Non-pigmented ciliary epithelial cell (primary cell): Measurements from ENCODE around the gene MAJIN.

Experiments used
- DNase-seq: peaks from one replicate; pipeline ENCODE4 v3.0.0-alpha.2; 2010; ENCODE audit warnings: low read depth

The MAJIN gene

DNA sequence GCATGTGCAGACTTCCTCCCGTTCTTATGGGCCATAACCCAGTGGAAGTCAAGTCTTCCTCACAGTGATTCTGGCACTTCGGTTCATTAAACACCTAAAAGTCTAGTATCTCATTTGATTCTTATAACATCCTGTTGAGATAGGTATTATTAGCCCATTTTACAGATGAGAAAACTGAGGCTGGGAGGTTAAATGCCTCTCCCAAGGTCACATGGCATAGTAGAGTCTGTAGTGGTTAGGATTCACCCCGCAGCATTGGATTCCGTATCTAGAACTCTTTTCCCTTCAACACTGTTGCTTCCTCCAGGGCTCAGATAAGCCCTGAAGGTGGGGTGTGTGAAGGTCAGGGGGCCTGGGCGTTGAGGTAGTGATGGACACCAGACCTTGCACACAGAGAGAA is 39.6 kb downstream of the MAJIN start:
- no peak for DNase-seq

DNA sequence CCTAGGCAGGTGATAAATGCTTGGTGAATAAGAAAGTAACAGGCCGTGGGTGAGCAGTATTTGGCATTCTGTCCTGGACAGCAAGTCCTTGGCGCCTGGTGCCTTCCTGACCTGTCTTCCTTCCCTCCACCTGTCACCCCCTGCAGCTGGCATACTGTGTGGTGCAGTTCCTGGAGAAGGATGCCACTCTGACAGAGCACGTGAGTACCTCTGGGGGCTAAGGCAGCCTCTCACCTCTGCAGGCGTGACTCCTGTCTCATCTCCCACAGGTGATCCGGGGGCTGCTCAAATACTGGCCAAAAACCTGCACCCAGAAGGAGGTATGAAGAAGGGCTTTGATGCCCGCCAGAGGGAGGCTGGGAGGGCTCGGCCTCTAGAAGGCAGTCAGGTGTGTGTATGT is 40.6 kb downstream of the MAJIN start:
- DNase-seq: no peak

DNA sequence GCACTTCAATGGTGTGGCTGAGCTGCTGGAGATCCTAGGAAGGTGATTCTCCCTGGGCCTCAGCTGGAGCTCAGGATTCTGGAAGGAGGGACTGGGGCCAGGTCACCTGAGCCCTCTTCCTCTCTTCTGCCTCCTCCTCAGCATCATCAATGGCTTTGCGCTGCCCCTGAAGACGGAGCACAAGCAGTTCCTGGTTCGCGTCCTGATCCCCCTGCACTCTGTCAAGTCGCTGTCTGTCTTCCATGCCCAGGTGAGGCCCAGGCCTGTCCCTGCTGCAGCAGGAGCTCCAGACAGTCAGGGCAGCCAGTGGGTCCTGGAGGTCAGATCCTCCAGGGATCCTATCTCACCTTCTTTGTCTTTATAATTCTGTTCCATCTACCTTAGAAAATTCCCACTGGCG is 41.6 kb downstream of the MAJIN start:
- no peak for DNase-seq

DNA sequence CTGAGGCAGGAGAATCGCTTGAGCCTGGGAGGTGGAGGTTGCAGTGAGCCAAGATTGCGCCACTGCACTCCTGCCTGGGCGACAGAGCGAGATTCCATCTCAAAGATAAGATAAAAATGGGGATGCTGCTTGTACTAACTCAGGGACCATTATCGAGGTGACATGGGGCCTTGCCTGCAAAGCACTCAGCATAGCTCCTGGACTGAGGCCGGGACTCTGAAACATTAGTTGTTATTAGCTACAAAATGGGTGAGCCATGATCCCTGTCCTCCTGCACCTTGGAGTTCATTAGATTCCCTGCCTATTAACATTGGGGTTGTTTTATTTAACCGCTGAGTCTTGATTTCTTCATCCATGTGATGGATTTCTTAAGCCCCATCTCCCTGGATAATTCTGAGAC is 42.3 kb downstream of the MAJIN start:
- DNase-seq: no peak

DNA sequence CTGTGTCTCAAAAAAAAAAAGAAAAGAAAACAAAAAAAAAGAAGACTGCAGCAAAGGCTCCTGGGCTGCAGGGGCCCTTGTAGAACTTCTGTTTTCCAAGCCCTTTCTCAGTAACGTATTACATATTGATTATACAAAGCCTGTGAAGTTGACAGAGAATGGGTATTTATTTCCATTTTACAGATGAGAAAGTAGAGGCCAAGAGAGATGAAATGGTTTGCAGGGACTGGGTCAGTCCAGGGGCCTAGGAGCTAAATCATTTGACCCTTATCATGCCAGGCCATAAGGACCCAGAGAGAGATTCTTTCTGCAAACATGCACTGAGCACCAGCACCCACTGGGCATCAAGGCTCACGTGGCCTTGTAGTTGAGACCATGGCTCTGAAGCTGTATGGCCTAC is 43.0 kb downstream of the MAJIN start:
- DNase-seq: no peak

DNA sequence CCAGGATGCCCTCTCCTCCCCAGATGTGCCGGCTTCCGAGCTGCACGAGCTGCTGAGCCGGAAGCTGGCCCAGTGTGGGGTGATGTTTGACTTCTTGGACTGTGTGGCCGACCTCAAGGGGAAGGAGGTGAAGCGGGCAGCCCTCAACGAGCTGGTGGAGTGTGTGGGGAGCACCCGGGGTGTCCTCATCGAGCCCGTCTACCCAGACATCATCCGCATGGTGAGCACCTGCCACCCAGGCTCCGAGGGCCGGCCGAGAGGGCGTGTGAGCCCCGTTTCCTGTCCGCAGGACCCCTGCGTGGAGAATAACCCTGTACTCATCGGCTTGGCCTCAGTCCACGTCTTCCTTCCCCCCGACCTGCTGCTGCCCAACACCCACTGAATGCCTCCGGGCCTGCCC is 45.2 kb downstream of the MAJIN start:
- no peak for DNase-seq

DNA sequence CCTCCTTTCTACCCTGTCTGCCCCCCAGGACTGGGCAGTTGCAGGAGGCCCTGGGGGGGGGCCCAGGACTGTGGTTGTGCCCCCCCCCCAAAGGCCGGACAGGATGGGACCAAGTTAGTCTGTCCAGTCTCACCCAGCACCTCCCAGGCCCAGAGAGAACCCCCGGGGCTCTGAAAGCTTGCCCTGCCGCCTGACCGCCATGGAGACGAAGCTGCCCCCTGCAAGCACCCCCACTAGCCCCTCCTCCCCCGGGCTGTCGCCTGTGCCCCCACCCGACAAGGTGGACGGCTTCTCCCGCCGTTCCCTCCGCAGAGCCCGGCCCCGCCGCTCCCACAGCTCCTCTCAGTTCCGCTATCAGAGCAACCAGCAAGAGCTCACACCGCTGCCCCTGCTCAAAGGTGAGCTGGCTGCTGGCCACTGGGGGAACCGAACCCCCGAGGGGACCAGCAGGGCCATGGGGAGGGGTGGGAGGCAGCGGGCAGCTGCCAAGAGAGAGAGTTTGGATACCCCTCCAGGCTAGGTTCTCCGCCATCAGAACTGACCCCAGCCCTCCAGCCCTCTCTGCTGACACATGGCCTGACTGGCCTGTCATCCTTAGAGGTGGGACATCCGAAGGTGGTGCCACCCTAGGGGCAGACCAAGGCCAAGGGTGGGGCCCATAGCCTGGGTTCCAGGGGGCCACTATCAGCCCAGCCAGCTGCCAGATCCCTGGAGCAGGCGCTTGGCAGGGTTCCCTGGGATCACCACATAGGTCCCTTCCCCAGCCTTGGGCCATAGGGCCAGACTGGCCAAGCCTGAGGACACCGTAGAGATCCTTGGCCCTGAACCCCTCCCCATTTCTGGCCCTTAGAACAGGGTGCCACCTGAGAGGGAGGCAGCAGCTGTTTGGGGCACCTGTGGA is 46.1 kb downstream of the MAJIN start:
- DNase-seq: no peak

DNA sequence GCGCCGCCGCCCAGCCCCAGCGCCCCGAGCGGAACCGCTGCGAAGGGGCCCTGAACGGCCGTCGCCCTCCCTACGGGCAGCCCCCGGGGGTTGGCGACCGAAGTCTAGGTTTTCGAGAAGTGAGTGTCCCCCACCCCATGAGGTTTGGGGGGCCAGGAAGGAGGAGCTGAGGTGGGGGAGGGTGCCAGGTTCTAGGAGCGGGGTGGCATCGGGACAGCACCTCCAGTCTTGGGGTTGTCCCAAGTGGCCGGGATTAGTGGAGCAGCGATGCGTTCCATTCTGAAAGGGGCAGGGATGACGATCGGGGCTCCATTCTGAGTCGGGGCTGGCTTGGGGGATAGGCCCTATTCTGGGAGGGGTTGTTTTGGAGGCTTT is 47.0 kb downstream of the MAJIN start:
- DNase-seq: no peak

DNA sequence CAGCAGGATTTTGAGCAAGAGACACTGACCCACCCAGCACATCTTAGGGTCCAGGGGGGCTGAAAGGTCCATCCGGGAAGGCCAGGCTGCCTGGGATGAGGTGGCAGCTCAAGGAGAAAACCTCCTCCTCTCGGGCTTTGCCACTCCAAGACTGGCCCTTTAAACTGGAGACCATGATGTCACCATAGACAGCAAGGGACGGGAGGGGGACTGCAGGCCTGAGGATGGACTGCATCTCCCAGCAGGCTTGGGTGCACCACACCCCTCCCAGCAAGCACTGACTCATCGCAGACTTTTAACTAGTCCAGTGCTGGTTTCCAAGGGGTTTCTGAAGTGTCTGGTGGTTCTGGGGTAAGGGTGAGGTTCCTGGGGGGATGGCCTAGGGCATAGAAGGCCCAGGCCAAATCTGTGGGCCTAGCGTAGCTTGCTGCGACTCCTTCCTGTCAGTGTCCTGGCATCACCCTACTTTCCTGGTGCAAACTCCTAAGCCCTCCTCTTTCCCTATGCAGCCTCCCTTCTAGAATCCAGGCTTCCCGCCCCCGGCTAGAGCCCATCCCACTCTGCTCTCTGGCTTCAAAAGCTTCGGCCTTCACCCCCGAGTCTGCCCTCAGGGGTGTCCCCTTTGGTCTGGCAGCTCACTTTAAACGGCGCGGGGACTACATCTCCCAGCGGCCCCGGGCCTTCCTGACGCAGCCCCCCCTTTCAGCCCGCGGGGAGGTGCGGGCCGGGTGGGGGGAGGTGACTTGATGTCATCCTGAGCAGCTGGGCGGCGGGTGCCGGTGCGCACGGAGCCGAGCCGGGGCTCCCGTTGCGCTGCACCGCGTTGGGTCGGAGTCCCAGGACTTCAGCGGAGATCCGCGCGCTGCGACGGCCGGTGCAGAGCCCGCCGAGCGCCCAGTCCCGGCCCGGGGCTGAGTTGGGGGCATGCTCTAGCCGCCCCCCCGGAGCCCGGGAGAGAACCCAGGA is 47.7 kb downstream of the MAJIN start, which contains the start of gene PPP2R5B:
TSS of gene PPP2R5B (plus strand) at position 746 of the 966 bp plus-strand sequence. CDS start 1,046 bp downstream, outside the sequence.
- DNase-seq: peak; percentile 79

DNA sequence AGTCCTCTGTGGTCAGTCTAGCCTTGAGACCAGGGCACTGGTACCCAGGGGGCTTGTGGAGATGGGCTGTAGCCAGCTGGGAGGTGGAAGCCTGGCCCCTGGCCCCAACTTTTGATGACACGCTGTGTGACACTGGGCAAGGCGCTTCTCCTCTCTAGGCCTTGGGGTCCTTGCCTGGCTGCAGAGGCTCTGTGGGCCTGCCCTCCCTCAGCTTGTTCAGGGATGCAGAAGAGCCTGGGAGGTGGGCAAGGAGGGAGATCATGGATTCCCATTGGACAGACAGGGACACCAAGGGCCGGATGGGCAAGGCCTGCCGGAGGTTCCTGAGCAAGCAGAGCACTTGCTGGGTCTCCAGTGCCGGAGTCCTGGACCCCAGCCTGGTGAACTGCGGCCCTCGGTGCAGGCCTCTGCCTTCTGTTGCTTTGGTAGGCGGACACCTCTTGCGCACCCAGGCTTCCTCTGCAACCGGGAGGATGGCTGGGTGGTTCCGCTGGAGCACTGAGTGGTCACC is 48.7 kb downstream of the MAJIN start:
- DNase-seq: no peak

DNA sequence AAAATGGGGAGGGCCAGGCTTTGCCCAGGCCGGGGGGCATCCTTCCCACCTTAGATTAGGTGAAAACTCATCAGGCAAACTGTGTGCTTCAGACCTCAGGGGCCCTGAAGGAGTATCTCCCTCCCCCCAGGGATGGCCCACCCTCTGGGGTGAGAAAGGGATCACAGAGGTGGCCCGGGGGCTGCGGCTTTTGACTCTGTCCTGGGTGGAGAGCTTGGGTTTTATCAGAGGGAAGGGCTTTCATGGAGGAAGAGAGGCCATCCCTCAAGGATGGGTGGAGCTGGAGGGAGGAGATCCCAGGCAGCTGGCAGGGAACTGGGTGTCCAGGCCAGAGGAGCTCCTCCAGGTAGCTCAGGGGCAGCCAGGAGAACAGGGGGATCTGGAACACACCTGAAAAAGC is 50.5 kb downstream of the MAJIN start:
- no peak for DNase-seq

DNA sequence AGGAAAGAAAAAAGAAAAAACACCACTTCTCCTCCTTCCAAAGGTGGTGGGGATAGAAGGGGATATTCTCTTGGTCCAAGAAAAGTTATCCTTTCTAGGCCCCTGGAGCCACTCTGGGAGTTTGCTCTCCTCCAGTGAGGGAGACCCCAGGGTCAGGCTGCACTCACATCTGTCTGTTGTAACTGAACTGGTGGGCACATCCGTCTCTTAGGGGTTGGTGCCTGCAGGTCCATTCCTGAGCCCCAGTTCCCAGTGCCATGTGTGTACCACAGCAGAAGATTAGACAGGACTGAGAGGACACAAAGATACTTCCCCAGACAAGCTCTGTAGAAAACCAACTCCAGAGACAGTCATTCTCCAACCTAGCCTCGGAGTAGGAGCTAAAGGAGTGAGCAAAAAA is 51.8 kb downstream of the MAJIN start:
- DNase-seq: no peak

DNA sequence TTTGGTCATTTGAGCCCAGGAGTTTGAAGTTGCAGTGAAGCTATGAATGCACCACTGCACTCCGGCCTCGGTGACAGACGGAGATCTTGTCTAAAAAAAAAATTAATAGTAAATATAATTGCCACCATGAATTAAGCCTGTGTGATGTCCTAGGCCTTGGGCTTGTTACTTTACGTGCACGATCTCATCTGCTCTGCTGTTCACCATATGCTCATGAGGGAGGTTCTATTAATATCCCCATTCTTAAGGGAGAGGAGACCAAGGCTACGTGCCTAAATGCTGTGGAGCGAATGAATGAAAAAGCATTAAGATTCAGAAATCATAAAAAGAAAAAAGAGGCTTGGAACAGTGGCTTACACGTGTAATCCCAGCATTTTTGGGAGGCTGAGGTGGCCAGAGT is 52.3 kb downstream of the MAJIN start:
- DNase-seq: no peak

DNA sequence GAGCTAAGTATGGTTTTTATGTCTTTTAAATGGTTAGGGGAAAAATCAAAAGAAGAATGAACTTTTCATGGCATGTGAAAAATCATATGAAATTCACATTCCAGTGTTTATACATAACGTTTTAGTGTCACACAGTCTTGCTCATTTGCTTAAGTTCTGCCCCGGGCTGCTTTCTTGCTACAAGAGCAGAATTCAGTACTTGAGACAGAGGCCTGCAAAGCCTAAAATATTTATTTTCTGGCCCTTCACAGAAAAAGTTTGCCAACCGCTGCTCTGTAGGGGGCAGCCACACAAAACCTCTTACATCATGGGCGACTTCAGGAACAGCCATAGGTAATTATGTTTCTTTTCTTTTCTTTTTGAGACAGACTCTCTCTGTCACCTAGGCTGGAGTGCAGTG is 53.9 kb downstream of the MAJIN start:
- no peak for DNase-seq

DNA sequence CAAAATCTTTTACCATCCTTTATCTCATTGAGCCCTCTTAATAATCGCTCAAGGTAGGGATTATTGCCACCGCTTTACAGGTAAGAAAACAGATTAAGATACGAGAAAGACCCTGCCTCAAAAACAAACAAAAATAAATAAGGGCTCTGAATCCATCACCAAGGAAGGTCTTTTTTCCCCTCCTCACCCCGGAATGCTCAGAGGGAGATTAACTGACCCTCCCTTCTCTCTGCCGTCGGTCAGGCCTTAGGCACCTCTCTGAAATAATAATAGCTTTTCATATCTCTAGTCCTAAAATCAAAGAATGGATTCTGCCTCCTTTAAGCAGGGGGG is 54.3 kb downstream of the MAJIN start:
- no peak for DNase-seq

DNA sequence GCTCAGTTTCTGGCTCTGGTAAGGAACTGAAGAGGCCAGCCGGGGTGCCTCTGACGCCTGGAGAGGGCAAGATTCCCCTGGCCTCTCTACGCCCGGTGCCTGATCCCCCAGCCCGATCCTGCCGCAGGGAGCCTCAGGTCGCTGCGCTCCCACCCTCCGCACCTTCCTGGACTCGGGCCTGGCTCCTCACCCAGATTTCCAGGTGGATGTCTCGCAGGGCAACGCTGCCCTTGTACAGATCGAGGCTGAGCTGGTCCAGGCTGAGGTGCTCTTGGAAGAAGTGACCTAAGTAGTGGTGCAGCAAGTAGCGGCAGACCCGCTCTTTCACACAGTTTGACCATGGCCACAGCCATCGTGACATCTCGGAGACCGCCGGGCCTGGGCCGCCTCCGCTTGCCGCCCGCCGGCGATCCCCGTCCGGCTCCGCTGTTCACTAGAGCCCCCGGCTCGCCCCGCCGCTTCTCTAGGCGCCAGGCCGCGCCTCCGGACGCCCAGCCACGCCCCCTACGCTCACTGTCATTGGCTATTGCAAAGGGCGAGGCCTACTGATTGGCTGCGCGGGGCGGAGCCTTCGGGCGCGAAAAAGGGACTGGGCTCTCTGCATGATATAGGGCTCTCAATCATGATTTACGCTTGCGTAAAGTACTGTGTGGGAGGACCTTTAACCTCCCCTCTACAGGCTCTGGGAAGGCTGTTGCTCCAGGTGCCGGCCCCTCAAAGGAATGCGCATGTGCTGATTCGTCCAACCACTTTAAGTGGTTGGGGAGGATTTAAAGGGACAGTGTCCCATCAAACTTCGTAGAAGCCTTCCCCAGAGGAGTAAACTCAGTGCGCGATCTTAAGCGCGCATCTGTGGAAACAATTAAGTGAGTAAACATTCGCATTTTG is 54.9 kb downstream of the MAJIN start, which contains the start of gene ATG2A:
TSS of gene ATG2A (minus strand) at position 435 of the 888 bp plus-strand sequence. CDS start at position 361, 74 bp downstream.
- peak; percentile 99 for DNase-seq

DNA sequence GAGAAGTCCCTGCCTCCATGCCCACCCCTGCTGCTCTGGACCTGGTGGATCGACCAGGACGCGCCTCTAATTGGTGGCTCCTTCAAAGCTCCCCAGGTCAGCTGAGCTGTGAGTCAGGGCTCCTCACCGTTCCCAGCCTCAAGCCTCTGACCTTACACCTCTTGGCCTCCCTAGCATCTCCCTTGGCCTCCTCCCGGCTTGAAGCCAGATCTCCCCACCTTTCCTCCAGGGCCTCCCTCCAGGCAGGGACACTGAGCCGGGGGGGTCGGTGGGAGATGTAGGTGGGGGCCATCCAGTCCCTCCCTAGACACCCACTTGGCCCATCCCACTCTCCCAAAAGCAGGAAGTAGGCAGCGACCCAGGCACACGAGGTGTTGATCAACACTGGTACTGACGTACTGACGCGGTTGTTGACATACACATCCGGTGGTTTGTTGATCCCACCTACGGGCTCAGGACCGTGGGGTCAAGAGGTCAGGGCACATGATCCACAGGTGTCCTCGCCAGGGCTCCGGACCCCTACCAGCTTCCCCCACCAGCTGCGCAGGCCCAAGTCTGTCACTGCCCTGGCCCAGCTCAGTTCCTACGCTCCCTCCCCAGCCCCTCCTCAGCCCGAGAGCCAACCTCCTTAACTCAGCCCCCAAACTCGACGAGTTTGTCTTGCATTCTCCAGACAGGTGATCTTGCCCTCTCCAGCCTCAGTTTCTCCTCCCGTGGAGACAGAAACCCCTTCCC is 55.7 kb downstream of the MAJIN start:
- no peak for DNase-seq

DNA sequence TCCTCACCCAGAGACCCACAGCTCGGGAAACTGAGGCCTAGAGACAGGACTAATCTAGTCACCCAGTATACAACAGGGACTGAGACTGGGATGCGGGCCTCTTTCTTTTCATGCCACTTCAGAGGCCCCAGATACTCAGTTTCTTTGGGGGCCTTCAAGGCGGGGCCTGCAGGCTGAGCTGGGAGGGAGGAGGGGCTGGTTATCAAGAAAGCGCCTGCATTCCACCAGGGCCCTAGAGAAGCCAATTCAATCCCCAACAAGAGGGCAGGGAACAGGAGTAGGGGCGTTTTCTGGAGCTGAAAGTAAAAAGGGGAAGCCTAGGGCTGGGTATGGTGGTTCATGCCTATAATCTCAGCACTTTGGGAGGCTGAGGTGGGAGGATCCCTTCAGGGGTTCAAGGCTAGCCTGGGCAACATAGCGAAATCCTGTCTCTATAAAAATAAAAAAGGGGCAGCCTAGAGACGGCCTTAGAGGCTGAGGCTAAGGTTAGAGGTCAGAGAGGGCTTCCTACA is 56.5 kb downstream of the MAJIN start:
- DNase-seq: no peak

DNA sequence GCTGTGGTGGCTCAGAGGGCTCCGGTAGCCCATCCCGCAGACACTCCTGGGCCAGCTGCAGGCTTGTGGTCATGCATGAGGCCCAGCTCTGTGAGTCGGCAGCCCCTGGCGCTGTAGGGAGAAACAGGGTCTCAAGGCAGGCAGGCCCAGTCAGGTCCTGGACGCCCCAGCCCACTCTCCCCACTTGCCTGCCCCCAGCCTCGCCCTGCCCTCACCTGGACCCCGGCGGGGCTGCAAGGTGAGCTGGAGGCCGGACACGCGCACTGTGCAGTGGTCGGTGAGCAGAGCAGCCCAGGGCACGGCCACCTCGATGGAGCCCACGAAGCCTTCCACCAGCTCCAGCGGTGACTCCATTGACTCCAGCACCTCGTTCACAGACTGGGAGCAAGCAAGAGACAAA is 57.8 kb downstream of the MAJIN start:
- DNase-seq: no peak

DNA sequence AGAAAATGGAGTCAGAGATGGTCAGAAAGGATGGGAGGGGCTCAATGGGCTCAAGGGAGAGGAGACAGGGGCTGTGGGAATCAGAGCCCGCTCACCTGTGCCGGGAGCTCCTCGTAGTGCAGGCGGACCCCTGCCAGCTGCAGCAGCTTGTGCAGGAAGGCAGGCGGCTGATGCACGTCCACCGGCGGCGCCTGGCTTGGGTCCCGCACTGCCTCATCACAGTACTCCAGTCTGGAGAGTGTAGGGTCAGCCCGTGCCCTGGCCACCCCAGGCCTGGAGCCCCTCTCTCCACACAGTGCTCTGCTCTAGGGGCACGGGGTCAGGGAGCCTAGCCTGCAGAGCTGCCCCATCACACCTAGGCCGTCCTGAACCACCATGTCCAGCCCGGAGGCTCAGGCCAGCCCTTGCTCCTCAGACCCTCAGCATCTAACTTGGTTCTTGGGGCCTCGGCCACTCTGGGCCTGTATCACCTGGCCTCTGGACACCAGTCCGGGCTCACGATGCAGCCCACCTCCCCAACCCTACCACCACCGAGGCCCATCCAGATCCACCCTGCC is 58.7 kb downstream of the MAJIN start:
- DNase-seq: no peak
